H1 (cell line): ENCODE measurements around the gene DIP2C. TPM values are rescaled to one million over a fixed set of nuclear protein-coding genes. Genes with fewer than 3 reads are reported as not detected.

ENCODE experiments used
- polyA plus RNA-seq, 7 experiments: library from polyadenylated mRNA; depleted of rRNA in 3 of 7; stranded (reverse) in 5 of 7; unstranded in 2 of 7; fragments of >200 nt in 5 of 7; fragments of 200-250 nt in 2 of 7; gene quantifications; 1 replicate in 5 of 7; 2 replicates in 1 of 7; 4 replicates in 1 of 7; pipeline versions ENCODE4 v1.2.1 to v1.2.3, GENCODE V29; 2011 to 2013; ENCODE audit warnings: missing spikeins in 2 of 7, mixed read lengths in 2 of 7
- total RNA-seq: library from RNA; stranded (reverse); fragmentation: NEBNext Ultra II Directional; extraction: Animal tissue kit (Norgen Biotek cat#: 25700); gene quantifications from 2 replicates; pipeline ENCODE4 v1.2.1, GENCODE V29; 2021
- TF ChIP-seq, protein P1 (sequence below): fragments of 300-600 bp; sonication (generic); IDR thresholded peaks from 2 replicates; pipeline ENCODE4 v1.7.1; 2012; ENCODE audit warnings: low read length, moderate library complexity, mild to moderate bottlenecking, inconsistent platforms; ENCODE audit not compliant: insufficient replicate concordance

DIP2C gene
- total and polyA plus RNA-seq, 2 of the 8 experiments (the other 6 are each of a cell fraction or from before 2014, with no cell fraction given) = 3.8 to 9.3 TPM

- TF ChIP-seq, protein P1, sequence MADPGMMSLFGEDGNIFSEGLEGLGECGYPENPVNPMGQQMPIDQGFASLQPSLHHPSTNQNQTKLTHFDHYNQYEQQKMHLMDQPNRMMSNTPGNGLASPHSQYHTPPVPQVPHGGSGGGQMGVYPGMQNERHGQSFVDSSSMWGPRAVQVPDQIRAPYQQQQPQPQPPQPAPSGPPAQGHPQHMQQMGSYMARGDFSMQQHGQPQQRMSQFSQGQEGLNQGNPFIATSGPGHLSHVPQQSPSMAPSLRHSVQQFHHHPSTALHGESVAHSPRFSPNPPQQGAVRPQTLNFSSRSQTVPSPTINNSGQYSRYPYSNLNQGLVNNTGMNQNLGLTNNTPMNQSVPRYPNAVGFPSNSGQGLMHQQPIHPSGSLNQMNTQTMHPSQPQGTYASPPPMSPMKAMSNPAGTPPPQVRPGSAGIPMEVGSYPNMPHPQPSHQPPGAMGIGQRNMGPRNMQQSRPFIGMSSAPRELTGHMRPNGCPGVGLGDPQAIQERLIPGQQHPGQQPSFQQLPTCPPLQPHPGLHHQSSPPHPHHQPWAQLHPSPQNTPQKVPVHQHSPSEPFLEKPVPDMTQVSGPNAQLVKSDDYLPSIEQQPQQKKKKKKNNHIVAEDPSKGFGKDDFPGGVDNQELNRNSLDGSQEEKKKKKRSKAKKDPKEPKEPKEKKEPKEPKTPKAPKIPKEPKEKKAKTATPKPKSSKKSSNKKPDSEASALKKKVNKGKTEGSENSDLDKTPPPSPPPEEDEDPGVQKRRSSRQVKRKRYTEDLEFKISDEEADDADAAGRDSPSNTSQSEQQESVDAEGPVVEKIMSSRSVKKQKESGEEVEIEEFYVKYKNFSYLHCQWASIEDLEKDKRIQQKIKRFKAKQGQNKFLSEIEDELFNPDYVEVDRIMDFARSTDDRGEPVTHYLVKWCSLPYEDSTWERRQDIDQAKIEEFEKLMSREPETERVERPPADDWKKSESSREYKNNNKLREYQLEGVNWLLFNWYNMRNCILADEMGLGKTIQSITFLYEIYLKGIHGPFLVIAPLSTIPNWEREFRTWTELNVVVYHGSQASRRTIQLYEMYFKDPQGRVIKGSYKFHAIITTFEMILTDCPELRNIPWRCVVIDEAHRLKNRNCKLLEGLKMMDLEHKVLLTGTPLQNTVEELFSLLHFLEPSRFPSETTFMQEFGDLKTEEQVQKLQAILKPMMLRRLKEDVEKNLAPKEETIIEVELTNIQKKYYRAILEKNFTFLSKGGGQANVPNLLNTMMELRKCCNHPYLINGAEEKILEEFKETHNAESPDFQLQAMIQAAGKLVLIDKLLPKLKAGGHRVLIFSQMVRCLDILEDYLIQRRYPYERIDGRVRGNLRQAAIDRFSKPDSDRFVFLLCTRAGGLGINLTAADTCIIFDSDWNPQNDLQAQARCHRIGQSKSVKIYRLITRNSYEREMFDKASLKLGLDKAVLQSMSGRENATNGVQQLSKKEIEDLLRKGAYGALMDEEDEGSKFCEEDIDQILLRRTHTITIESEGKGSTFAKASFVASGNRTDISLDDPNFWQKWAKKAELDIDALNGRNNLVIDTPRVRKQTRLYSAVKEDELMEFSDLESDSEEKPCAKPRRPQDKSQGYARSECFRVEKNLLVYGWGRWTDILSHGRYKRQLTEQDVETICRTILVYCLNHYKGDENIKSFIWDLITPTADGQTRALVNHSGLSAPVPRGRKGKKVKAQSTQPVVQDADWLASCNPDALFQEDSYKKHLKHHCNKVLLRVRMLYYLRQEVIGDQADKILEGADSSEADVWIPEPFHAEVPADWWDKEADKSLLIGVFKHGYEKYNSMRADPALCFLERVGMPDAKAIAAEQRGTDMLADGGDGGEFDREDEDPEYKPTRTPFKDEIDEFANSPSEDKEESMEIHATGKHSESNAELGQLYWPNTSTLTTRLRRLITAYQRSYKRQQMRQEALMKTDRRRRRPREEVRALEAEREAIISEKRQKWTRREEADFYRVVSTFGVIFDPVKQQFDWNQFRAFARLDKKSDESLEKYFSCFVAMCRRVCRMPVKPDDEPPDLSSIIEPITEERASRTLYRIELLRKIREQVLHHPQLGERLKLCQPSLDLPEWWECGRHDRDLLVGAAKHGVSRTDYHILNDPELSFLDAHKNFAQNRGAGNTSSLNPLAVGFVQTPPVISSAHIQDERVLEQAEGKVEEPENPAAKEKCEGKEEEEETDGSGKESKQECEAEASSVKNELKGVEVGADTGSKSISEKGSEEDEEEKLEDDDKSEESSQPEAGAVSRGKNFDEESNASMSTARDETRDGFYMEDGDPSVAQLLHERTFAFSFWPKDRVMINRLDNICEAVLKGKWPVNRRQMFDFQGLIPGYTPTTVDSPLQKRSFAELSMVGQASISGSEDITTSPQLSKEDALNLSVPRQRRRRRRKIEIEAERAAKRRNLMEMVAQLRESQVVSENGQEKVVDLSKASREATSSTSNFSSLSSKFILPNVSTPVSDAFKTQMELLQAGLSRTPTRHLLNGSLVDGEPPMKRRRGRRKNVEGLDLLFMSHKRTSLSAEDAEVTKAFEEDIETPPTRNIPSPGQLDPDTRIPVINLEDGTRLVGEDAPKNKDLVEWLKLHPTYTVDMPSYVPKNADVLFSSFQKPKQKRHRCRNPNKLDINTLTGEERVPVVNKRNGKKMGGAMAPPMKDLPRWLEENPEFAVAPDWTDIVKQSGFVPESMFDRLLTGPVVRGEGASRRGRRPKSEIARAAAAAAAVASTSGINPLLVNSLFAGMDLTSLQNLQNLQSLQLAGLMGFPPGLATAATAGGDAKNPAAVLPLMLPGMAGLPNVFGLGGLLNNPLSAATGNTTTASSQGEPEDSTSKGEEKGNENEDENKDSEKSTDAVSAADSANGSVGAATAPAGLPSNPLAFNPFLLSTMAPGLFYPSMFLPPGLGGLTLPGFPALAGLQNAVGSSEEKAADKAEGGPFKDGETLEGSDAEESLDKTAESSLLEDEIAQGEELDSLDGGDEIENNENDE = no peak
Observed at GRCh38 chr10:498760-499435, 190.6 kb downstream of the DIP2C start (continued).
